KMS-11 (cell line): Measurements from ENCODE around the gene HMSD.
"Not testable (repeated sequence)": the region's sequence is repeated elsewhere in the genome, so short reads cannot be mapped to it uniquely, and the experiment has no call there.

Experiments
- H2AFZ ChIP-seq: fragments of 200-600 bp; sonication (generic); 2 replicates; pipeline ENCODE4 v1.6.1; 2016; ENCODE audit warnings: antibody characterized with exemption, mixed run types, low read depth
- H3K27ac ChIP-seq: fragments of 200-600 bp; sonication (generic); 2 replicates; pipeline ENCODE4 v1.6.1; 2016; ENCODE audit warnings: mild to moderate bottlenecking, mixed run types
- H3K27me3 ChIP-seq: fragments of 200-600 bp; sonication (generic); 2 replicates; pipeline ENCODE4 v1.6.1; 2017; ENCODE audit warnings: mild to moderate bottlenecking, low read depth, mixed run types, moderate library complexity; ENCODE audit not compliant: insufficient read depth
- H3K36me3 ChIP-seq: fragments of 200-600 bp; sonication (generic); 2 replicates; pipeline ENCODE4 v1.6.1; 2017; ENCODE audit warnings: mild to moderate bottlenecking, mixed run types; ENCODE audit not compliant: insufficient read depth
- H3K4me1 ChIP-seq: fragments of 200-600 bp; sonication (generic); 2 replicates; pipeline ENCODE4 v1.6.1; 2016; ENCODE audit warnings: mild to moderate bottlenecking, low read depth, mixed run types; ENCODE audit not compliant: poor library complexity, severe bottlenecking
- H3K4me2 ChIP-seq: fragments of 200-600 bp; sonication (generic); 2 replicates; pipeline ENCODE4 v1.7.0; 2016; ENCODE audit warnings: mild to moderate bottlenecking, mixed run types
- H3K4me3 ChIP-seq: fragments of 200-600 bp; sonication (generic); IDR thresholded peaks from 2 replicates; pipeline ENCODE4 v1.6.1; 2017; ENCODE audit warnings: low read depth, low read length, mixed read lengths; ENCODE audit not compliant: insufficient read depth
- H3K79me2 ChIP-seq: fragments of 200-600 bp; sonication (generic); 2 replicates; pipeline ENCODE4 v1.6.1; 2016; ENCODE audit warnings: low read depth, mixed run types; ENCODE audit not compliant: insufficient read depth
- H3K9ac ChIP-seq: fragments of 200-600 bp; sonication (generic); 2 replicates; pipeline ENCODE4 v1.6.1; 2016; ENCODE audit warnings: mild to moderate bottlenecking, mixed run types
- H4K20me1 ChIP-seq: fragments of 200-600 bp; sonication (generic); 2 replicates; pipeline ENCODE4 v1.6.1; 2016; ENCODE audit warnings: mild to moderate bottlenecking, mixed run types; ENCODE audit not compliant: insufficient read depth
- TF ChIP-seq, protein P1 (sequence below): fragments of 200-600 bp; sonication (generic); conservative IDR thresholded peaks from 2 replicates; pipeline ENCODE4 v1.6.1; 2017; ENCODE audit warnings: low read depth, mild to moderate bottlenecking, antibody characterized with exemption, low read length, moderate library complexity, mixed read lengths

HMSD gene

DNA sequence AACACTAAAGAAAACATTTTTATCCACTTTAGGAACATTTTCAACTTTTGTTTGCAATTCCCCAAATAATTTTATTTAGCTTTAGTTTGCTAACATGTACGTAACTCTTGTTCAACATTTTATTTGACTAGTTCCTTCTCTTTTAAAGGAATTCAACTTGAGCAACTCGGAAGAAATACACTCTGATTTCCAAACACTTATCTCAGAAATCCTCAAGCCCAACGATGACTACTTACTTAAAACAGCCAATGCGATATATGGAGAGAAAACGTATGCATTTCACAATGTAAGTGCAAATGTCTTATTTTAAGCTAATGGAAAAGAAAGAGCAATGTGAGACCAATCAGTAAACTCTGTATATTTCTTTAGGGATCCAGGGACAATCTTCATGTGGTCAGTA, 31.3 kb upstream of the HMSD start:
- no peaks in the 10 kb centered on the region for H3K79me2 ChIP-seq

DNA sequence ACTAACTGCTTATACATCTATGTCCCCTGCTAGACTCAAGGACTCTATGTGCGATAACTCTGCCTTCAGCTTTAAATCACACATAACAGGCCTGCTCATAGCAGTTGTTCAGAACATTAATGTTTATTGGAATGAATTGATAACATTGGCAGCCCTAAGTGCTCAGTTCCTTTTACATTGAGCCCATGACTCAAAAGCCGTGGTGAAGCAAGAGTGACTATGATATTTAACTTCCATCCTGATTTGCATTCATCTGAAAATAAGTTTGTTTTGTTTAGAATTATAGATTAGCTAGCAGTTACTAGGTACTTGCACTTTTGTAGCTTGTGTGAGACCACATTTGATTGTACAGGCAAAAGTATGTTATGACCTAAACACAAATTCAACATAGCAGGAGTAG, 27.1 kb upstream of the HMSD start:
- H3K9ac ChIP-seq, result no peak overlapping the region
- no peaks in the 10 kb centered on the region for H3K36me3 ChIP-seq
- no peaks in the 10 kb centered on the region for H3K79me2 ChIP-seq
- no peaks in the 10 kb centered on the region for H4K20me1 ChIP-seq
- no peak overlapping the region for H3K4me3 ChIP-seq
- no peak overlapping the region for H2AFZ ChIP-seq
- no peak overlapping the region for H3K27ac ChIP-seq
- H3K4me1 ChIP-seq, result no peaks in the 10 kb centered on the region
- H3K27me3 ChIP-seq, result no peaks in the 10 kb centered on the region
- TF ChIP-seq, protein P1, sequence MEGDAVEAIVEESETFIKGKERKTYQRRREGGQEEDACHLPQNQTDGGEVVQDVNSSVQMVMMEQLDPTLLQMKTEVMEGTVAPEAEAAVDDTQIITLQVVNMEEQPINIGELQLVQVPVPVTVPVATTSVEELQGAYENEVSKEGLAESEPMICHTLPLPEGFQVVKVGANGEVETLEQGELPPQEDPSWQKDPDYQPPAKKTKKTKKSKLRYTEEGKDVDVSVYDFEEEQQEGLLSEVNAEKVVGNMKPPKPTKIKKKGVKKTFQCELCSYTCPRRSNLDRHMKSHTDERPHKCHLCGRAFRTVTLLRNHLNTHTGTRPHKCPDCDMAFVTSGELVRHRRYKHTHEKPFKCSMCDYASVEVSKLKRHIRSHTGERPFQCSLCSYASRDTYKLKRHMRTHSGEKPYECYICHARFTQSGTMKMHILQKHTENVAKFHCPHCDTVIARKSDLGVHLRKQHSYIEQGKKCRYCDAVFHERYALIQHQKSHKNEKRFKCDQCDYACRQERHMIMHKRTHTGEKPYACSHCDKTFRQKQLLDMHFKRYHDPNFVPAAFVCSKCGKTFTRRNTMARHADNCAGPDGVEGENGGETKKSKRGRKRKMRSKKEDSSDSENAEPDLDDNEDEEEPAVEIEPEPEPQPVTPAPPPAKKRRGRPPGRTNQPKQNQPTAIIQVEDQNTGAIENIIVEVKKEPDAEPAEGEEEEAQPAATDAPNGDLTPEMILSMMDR, result no peak
- H3K4me2 ChIP-seq, result no peak overlapping the region

More for the DNA sequence above, 31.3 kb upstream of the HMSD start:
- Histone ChIP-seq H3K4me2 (no peak overlapping the region), H3K4me1 (no peaks in the 10 kb centered on the region), H3K27ac (no peak overlapping the region), H3K36me3 (no peaks in the 10 kb centered on the region), H3K4me3 (no peak overlapping the region), H3K9ac (no peak overlapping the region), H4K20me1 (no peaks in the 10 kb centered on the region), H2AFZ (no peak overlapping the region), H3K27me3 (no peaks in the 10 kb centered on the region)
- TF ChIP-seq, protein P1, result no peak

DNA sequence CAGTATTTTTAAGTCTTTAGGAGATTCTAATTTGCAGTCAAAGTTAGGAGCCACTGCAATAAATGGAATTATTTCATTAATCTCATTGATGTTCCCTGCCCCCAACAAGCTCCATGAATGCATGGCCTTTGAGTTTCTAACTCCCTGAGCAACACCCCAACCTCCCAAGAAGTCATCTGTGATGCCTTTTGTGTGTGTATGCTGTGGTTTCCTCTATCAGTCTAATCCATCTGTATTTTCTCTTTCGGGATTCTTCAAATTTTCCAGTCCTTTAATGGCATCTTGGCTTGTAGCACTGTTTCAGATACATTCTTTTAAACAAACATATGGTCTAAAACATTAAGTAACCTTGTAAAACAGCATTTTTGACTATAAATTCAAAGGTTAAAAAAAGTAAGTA, 24.6 kb upstream of the HMSD start:
- Histone ChIP-seq H3K4me2 (no peak overlapping the region), H3K4me3 (no peak overlapping the region), H3K79me2 (no peaks in the 10 kb centered on the region), H3K4me1 (no peaks in the 10 kb centered on the region), H2AFZ (no peak overlapping the region), H3K27ac (no peak overlapping the region), H3K27me3 (no peaks in the 10 kb centered on the region), H3K9ac (no peak overlapping the region), H3K36me3 (no peaks in the 10 kb centered on the region), H4K20me1 (no peaks in the 10 kb centered on the region)
- TF ChIP-seq, protein P1, result no peak

DNA sequence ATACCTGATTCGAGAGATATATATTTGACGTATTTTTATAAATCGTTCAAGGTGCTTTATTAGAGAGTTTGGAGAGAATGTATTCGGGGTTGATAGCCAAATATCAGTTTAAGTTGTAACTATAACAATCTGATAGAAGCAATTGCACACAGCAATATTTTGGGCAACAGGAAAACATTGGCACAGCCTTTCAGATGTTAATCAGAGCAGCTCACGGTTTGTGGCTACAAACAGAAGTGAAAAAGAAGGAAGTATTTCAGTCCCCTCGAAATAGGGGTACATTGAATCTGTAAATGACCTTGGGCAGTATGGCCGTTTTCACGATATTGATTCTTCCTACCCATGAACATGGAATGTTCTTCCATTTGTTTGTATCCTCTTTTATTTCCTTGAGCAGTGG, 20.8 kb upstream of the HMSD start:
- TF ChIP-seq, protein P1, result no peak
- Histone ChIP-seq H3K36me3 (no peaks in the 10 kb centered on the region), H4K20me1 (no peaks in the 10 kb centered on the region), H3K4me2 (no peak overlapping the region), H3K9ac (no peak overlapping the region), H3K27ac (no peak overlapping the region), H3K4me3 (no peak overlapping the region), H3K4me1 (no peaks in the 10 kb centered on the region), H3K79me2 (no peaks in the 10 kb centered on the region), H2AFZ (no peak overlapping the region), H3K27me3 (no peaks in the 10 kb centered on the region)

DNA sequence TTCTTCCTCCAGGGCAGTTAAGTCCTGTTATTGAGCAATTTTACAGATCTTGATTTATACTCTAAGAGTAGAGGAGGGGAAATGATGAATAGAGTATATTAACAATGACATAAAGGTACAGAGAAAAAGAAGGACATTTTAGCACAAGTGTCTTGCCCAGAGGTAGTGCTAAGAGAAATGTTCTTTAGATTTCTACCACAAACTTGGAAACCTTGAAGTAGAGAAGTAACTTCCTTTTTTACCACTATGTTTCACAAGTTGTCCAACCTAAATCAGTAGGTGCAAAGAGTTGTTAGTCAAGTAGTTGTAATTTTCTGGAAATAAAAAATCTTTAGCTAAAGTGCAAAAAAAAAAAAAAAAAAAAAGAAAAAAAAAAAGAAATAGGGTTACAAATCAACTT, 19.7 kb upstream of the HMSD start:
- H4K20me1 ChIP-seq, result not testable (repeated sequence)

More for the DNA sequence above, 19.7 kb upstream of the HMSD start:
- not testable (repeated sequence) for H3K27ac ChIP-seq, H3K4me2 ChIP-seq, H3K27me3 ChIP-seq, H3K9ac ChIP-seq, H2AFZ ChIP-seq, H3K4me3 ChIP-seq, H3K79me2 ChIP-seq, H3K4me1 ChIP-seq, H3K36me3 ChIP-seq
